Ovary (tissue), 9 donors: ENCODE data around the gene SLC39A5. TPM values are rescaled to one million over a fixed set of nuclear protein-coding genes. Genes with fewer than 3 reads are reported as not detected.

Experiments used
- DNase-seq, 5 donors: peaks; one replicate each; pipeline ENCODE4 v3.0.0-alpha.2; 2019 to 2020
- H3K27ac ChIP-seq, 2 donors: fragments of 200-600 bp; one replicate each; pipeline versions ENCODE4 v1.5.1 to v1.8.0; 2019 to 2022
- H3K27me3 ChIP-seq: fragments of 200-600 bp; one replicate; pipeline ENCODE4 v1.8.0; 2022
- H3K36me3 ChIP-seq: fragments of 200-600 bp; sonication (generic); one replicate; pipeline ENCODE4 v1.5.1; 2019
- H3K4me1 ChIP-seq: one replicate; pipeline ENCODE4 v1.8.1; 2013; ENCODE audit warnings: mild to moderate bottlenecking, moderate library complexity; ENCODE audit not compliant: insufficient read depth
- H3K4me3 ChIP-seq: fragments of 200-600 bp; sonication (generic); one replicate; pipeline ENCODE4 v1.5.1; 2017
- H3K9me3 ChIP-seq, 2 donors: fragments of 200-600 bp in 1 of 2; sonication (generic) in 1 of 2; one replicate each; pipeline versions ENCODE4 v1.5.1 to v1.8.1; 2013 to 2019; ENCODE audit warnings: mild to moderate bottlenecking in 1 of 2, moderate library complexity in 1 of 2
- CTCF ChIP-seq, 3 donors: fragments of 450-650 bp in 2 of 3; fragments of 200-600 bp in 1 of 3; IDR thresholded peaks; one replicate each; pipeline versions ENCODE4 v1.5.1 to v1.8.0; 2016 to 2022; ENCODE audit warnings: antibody characterized with exemption in 3 of 3, mild to moderate bottlenecking in 1 of 3
- EP300 ChIP-seq: sonication (generic); formaldehyde crosslinking; IDR thresholded peaks from one replicate; pipeline ENCODE4 v1.6.1; 2017; ENCODE audit warnings: antibody characterized with exemption
- POLR2A ChIP-seq: fragments of 450-650 bp; IDR thresholded peaks from one replicate; pipeline ENCODE4 v1.6.1; 2017; ENCODE audit warnings: antibody characterized with exemption, mild to moderate bottlenecking, moderate library complexity
- WGBS, 3 donors: extraction: QIAGEN DNeasy Blood & Tissue Kit in 1 of 3; methylation state at CpG; one replicate each; pipeline versions ENCODE4 v1.1.5 to v1.1.7; 2013 to 2017; 5-methylcytosine and 5-hydroxymethylcytosine counted together
- intact Hi-C, 4 donors: fragments of 100-400 bp; cut with DNase I; formaldehyde crosslinking; loops; one replicate each; pipeline versions ENCODE4 v1.11.0 to v1.15.1; 2022 to 2023
- polyA plus RNA-seq, 2 donors: library from polyadenylated mRNA; stranded (reverse); fragments of 200-250 nt in 1 of 2; fragments of 350-450 nt in 1 of 2; fragmentation: Illumina TruSeq in 1 of 2; extraction: RNeasy Lipid Tissue Mini Kit (QIAGEN cat#74804) in 1 of 2; gene quantifications; one replicate each; pipeline ENCODE4 v1.2.3, GENCODE V29; 2013 to 2014
- total RNA-seq, 7 donors: library from RNA; depleted of rRNA in 2 of 7; stranded (reverse); fragments of >200 nt in 2 of 7; fragmentation: NEBNext Ultra II Directional in 3 of 7; extraction: Animal tissue kit (Norgen Biotek cat#: 25700) in 3 of 7; gene quantifications; one replicate each; pipeline versions ENCODE4 v1.1.0 to v1.2.4, GENCODE V29; 2016 to 2023
- donor health status: DM: no; HTN: no; CAD: no; lungs with moderate emphysema.
- donor health status: DM: no; HTN: no; CAD: no.
- donor health status: Bipolar disorder and iron deficiency.
- donor health status: DM: yes; HTN: yes; CAD: no.
- donor health status: DM: no; HTN: no; CAD: no.
- donor health status: DM: yes; HTN: yes; CAD: no.

SLC39A5 gene
- total and polyA plus RNA-seq, 9 donors, result 0.25 to 0.85 (median 0.67) TPM; not detected in 1

DNA sequence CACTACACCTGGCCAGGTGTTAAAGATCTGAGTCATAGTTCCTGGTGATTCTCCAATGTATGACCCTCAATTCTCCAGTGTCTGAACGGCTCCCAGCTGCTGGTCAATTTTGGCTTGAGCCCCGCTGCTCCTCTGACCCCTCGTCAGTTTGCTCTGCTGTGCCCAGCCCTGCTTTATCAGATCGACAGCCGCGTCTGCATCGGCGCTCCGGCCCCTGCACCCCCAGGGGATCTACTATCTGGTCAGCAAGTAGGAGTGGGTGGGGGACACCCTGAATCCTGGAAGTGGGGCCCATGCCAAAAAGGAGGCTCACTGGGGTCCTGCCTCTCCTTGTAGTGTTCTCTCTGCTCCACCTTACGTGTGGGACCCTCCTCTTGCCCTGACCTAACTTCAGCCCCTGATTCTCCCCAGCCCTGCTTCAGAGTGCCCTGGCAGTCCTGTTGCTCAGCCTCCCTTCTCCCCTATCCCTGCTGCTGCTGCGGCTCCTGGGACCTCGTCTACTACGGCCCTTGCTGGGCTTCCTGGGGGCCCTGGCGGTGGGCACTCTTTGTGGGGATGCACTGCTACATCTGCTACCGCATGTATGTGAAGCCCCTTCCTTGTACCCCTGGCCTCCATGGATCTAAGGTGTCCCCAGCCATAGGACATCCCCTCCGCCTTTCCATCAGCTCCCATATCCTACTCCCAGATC, 5.0 kb downstream of the SLC39A5 start:
- no peak overlapping the region for H3K4me3 ChIP-seq
- TF ChIP-seq CTCF (IDR thresholded peaks at IDR 0.05) (no peak), POLR2A (no peak), EP300 (no peak)
- H3K27ac ChIP-seq, result no peak overlapping the region
- intact Hi-C loops, result loop anchor here in 1 of 4 donors (5.0 kb wide), 1 partner anchor 43 kb away; no protein-coding TSS in a partner anchor
- H3K36me3 ChIP-seq, result no peaks in the 10 kb centered on the region
- no peaks in the 10 kb centered on the region for H3K9me3 ChIP-seq
- no peak for DNase-seq
- no peaks in the 10 kb centered on the region for H3K27me3 ChIP-seq
- 46 to 59% (median 56%) methylated on average over 16 of the region's 16 CpGs for WGBS, 3 donors
- no peaks in the 10 kb centered on the region for H3K4me1 ChIP-seq

- Histone ChIP-seq H3K4me1 (no peaks in the 10 kb centered on the region), H3K36me3 (no peaks in the 10 kb centered on the region), H3K27ac (no peak overlapping the region), H3K4me3 (no peak overlapping the region), H3K27me3 (no peaks in the 10 kb centered on the region), H3K9me3 (no peaks in the 10 kb centered on the region)
- TF ChIP-seq EP300 (no peak), POLR2A (no peak), CTCF (IDR thresholded peaks at IDR 0.05) (no peak)
- no peak for DNase-seq
- intact Hi-C loops, result no loop called here
- 90 to 95% (median 93%) methylated on average over 6 of the region's 6 CpGs for WGBS, 3 donors
Measured at GRCh38 chr12:56236091-56236490, 6.2 kb downstream of the SLC39A5 start.

DNA sequence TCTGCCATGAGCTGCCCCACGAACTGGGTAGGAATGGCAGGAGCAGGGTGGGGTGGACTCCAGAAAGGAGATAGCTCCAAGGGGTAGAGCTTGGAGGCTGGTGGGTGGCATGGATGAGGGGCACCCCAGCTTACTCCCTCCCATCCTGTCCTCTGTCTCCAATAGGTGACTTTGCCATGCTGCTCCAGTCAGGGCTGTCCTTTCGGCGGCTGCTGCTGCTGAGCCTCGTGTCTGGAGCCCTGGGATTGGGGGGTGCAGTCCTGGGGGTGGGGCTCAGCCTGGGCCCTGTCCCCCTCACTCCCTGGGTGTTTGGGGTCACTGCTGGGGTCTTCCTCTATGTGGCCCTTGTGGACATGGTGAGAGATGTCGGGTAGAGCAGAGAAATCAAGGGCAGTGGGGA, 7.1 kb downstream of the SLC39A5 start:
- no peaks in the 10 kb centered on the region for H3K4me1 ChIP-seq
- intact Hi-C loops, result no loop called here
- 60 to 76% (median 70%) methylated on average over 5 of the region's 5 CpGs for WGBS, 3 donors
- no peaks in the 10 kb centered on the region for H3K9me3 ChIP-seq
- no peaks in the 10 kb centered on the region for H3K36me3 ChIP-seq
- no peaks in the 10 kb centered on the region for H3K27me3 ChIP-seq
- no peak for DNase-seq
- H3K4me3 ChIP-seq, result no peak overlapping the region
- TF ChIP-seq EP300 (no peak), POLR2A (no peak), CTCF (IDR thresholded peaks at IDR 0.05) (no peak)
- no peak overlapping the region for H3K27ac ChIP-seq

GRCh38 chr12:56237552-56237951, 7.7 kb downstream of the SLC39A5 start:
- Histone ChIP-seq H3K9me3 (no peaks in the 10 kb centered on the region), H3K27ac (no peak overlapping the region), H3K36me3 (no peaks in the 10 kb centered on the region), H3K27me3 (no peaks in the 10 kb centered on the region), H3K4me3 (no peak overlapping the region), H3K4me1 (no peaks in the 10 kb centered on the region)
- WGBS, 3 donors, result 51 to 59% (median 53%) methylated on average over 11 of the region's 11 CpGs
- no peak for DNase-seq
- intact Hi-C loops, result no loop called here
- TF ChIP-seq EP300, result no peak
- no peak for TF ChIP-seq CTCF (IDR thresholded peaks at IDR 0.05)
- no peak for TF ChIP-seq POLR2A
